PC-9 (cell line): ENCODE measurements around the gene ZEB2.

ENCODE experiments used
- CTCF ChIP-seq: fragments of 200-600 bp; sonication (generic); conservative IDR thresholded peaks from 2 replicates; pipeline ENCODE4 v1.6.1; 2017; ENCODE audit warnings: mixed run types, antibody characterized with exemption, mild to moderate bottlenecking, moderate library complexity
- EZH2 ChIP-seq: fragments of 200-600 bp; sonication (generic); IDR thresholded peaks from 2 replicates; pipeline ENCODE4 v1.8.0; 2017; ENCODE audit warnings: antibody characterized with exemption, low read depth

GRCh38 chr2:144370937-144371584, 148.9 kb downstream of the ZEB2 start:
- TF ChIP-seq CTCF: no peak
- TF ChIP-seq EZH2: no peak
